NCI-H1417 (cell line): Measurements from ENCODE around the gene TEK.
A peak's percentile ranks its signal among the peaks of the same experiment; 100 is the strongest.

Experiments used
- DNase-seq, 3 experiments: peaks; one replicate each; lab custom pipeline; 2025; lab: John Stamatoyannopoulos, UW

Gene TEK

GRCh38 chr9:27179245-27179865 lies 70.3 kb downstream of the TEK start:
- no peak for DNase-seq

GRCh38 chr9:27181381-27181780 lies 72.4 kb downstream of the TEK start:
- no peak for DNase-seq

DNA sequence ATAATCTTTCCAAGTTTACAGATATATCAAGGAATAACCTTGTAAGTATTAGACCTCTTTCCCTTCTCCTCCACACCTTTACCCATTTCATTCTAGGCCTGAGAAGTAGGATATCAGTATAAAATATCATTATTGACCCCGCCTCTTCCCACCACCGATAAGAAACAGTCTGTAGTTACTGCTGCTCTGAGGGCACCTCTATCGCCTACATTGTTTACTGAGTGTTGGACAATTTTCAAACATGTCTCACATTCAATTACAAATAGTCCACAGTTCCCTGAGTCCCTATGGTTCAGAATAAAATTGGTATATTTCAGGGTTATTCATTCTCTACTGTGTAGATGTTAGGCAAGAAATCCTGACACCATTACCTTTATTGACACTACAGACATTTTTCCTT lies 73.4 kb downstream of the TEK start:
- DNase-seq: no peak

GRCh38 chr9:27183131-27183530 lies 74.1 kb downstream of the TEK start:
- no peak for DNase-seq

- DNase-seq: no peak
Measured at GRCh38 chr9:27183701-27184100, 74.7 kb downstream of the TEK start.

GRCh38 chr9:27184556-27185351 lies 75.7 kb downstream of the TEK start:
- DNase-seq: peak in 1 of 3 experiments; percentile 19

DNA sequence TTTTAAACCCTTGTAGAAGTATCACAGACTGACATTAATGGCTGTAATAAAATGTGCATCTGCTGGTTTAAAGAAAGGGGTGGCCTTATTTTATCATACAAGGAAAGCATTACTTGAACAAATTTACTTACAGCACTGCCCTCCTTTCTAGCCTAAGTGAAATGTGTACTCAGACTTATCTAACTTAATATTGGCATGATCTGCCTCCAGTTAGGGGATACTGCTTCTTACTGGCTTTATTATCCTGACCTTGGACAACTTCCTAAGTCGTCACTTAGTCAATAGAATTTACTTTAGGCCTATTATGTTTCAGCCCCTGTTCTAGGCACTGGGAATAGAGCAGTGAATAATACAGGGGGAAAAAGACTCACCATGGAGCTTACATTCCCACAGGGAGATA lies 79.4 kb downstream of the TEK start:
- DNase-seq: no peak

GRCh38 chr9:27189426-27189825 lies 80.4 kb downstream of the TEK start:
- DNase-seq: no peak

DNA sequence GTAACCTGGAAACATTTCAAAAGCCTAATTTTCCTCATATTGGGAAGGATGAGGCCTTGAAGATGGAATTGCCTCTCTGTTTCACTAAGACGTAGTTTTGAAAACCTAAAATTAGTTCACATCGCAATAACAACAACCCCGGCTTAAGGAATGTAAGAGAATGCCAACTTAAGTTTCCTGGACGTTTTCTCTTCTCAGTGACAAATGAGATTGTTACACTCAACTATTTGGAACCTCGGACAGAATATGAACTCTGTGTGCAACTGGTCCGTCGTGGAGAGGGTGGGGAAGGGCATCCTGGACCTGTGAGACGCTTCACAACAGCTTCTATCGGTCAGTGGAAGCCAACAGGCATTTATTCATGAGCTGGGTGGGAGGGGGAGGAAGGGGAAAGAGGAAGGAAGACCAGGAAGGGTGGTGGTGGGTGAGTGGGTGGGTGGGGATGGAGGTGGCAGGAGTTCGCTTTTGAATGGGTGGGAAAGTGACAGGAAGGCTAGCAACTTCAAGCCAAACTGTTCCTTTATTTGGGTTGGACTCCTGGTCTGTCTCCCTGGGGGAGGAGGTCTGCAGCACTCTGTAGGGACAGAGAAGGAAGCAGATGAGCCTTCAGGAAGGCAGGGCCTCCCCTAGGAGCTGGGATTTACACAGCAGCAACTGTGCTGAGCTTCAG lies 83.4 kb downstream of the TEK start:
- DNase-seq: no peak

GRCh38 chr9:27193886-27194285 lies 84.9 kb downstream of the TEK start:
- DNase-seq: no peak

DNA sequence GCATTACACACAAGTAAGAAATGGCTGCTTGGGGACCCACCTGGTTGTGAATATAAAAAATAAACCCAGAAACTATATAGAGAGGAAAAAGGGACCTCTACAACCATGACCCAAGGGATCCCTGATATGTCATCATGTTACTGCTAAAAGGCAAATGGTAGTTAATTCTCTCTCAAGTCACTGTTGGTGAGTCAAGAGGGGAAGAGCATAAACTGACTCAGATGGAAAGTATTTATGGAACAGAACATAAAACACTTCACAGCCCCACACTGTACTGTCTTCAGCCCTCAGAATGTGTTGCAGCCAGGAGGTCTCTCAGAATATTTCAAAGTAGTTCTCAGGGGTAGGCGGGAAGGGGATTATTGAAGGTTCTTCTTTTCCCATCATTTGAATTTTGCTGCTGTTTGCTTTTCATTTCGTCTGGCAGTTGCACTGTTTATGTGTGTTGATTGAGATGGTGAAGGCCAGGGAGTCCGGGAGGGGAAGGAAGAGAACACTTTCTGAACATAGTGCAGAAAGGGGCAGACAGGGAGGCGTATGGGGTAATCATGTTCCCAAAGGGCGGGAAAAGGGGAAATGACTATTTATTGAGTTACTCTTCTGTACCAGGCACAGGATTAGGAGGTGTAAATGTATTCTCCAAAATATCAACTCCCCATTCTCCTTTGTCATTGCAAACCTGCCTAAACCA lies 85.5 kb downstream of the TEK start:
- DNase-seq: no peak

GRCh38 chr9:27195191-27195590 lies 86.2 kb downstream of the TEK start:
- DNase-seq: no peak

GRCh38 chr9:27196383-27196782 lies 87.4 kb downstream of the TEK start:
- no peak for DNase-seq

GRCh38 chr9:27198190-27198589 lies 89.2 kb downstream of the TEK start:
- no peak for DNase-seq

DNA sequence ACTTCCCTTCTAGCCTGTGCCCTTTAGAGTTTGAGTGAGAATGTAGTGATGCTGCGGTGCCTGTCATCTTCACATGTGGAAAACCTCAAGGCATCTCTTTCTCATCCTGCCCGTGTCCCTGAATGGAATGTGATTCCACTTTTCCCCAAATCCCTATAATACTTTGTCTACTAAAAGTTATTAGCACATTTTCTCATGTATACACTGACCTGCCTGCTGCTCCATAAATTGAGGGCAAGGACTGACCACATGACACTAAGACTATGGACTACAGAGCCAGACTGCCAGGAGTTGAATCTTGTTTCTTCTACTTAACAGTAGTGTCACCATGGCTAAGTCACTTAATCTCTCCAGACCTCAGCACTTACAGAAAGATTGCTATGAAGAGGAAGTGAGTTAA lies 93.0 kb downstream of the TEK start:
- no peak for DNase-seq

GRCh38 chr9:27203783-27204182 lies 94.8 kb downstream of the TEK start:
- no peak for DNase-seq

DNA sequence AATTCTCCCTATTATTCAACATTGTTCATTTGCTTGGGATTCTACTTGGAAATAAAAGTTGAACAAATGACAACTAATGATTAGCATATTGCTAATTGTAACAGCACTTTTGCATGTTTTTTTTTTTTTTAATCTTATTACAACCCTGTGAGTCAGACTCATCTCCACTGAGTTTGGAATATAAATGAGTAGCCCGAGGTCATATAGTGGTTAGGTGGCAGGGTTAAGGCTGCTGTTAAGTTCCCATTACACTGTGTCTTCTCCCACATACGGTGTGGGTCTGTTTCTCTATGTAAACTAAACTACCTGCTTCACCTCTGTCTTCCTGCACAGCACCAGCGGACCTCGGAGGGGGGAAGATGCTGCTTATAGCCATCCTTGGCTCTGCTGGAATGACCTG lies 95.6 kb downstream of the TEK start:
- DNase-seq: no peak

DNA sequence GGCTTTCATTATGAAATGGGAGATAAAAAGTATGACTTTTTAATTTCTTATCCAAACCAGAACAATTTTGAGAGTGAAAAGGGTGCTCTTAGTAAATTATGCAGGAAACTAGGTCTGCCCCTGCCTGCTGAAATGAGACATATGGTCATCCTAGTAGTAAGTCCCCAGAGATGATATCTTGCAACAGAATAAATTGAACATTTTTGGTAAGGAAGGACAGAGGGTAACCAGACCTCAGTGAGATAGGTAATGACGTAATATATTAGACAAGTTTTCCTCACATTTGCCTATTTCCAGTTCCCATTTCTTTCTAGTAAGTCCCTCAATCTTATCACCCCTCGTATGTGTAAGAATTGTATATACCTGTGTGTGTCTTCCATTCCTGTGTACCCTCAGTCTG lies 96.2 kb downstream of the TEK start:
- DNase-seq: no peak

DNA sequence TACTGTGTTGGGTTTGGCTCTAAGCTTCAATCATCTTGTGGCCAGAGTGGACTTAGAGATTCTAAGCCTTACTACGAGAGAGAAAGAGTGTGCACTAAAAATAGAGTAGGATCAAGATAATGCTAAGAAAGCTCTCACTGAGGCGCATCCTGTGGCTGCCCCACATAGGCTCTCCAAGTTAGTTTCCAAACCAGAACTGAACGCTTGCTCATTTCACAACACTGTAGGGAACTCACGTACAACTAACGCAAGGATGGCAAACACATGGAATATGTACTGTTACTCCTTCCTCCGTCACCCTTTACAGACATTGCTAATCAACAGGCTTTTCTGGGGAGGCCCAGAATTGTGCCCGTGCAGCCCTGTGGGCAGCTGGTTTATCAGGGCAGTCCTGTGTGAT lies 97.0 kb downstream of the TEK start:
- no peak for DNase-seq

GRCh38 chr9:27209034-27209433 lies 100.0 kb downstream of the TEK start:
- no peak for DNase-seq

GRCh38 chr9:27210588-27210987 lies 101.6 kb downstream of the TEK start:
- DNase-seq: no peak

DNA sequence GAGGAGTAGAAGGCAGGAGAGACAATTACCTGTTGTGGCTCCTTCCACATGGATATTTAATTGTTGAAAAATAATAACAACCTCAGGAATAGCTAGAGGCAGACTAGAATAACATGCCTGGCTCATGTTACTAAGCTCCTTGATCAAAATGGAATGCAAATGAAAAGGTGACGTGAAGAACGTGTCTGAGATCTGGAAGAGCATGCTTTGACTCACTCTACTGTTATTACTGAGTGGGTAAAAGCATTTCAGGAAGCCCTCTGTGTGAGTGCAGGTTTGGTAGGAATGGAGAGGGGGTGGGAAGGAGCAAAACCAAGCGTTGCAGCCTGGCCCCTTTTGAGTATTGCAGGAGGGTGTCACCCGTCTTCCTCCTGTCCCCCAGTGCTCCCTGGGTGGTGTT lies 103.2 kb downstream of the TEK start:
- no peak for DNase-seq

- no peak for DNase-seq
Measured at GRCh38 chr9:27212621-27213020, 103.6 kb downstream of the TEK start.
